Esophagus muscularis mucosa (tissue), 3 donors: ENCODE results near the gene TNPO1.

Experiments
- CTCF ChIP-seq, 3 experiments: fragments of 200-600 bp in 2 of 3; fragments of 450-650 bp in 1 of 3; sonication (generic) in 2 of 3; IDR thresholded peaks; one replicate each; pipeline ENCODE4 v1.5.1; 2017 to 2019; ENCODE audit warnings: antibody characterized with exemption in 3 of 3, mild to moderate bottlenecking in 2 of 3, moderate library complexity in 1 of 3
- POLR2A ChIP-seq: fragments of 450-650 bp; IDR thresholded peaks from one replicate; pipeline ENCODE4 v1.6.1; 2017; ENCODE audit warnings: antibody characterized with exemption, moderate library complexity, mild to moderate bottlenecking, low read depth

DNA sequence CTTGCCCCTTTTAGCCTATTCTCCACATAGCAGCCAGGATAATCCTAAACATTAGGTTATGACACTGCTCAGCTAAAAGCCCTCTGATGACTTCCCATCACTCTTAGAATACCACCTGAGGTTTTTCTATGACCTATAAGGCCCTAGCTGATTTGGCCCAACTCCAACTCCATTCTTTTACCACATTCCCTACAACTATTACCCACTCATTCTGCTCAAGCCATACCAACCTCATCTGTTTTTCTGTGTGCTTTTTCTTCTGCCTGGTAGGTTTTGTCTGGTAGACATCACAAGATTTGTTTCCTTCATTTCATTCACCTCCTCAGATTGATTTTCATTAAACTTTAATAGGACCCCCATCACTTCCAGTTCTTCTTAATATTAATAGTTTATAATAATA, 126.8 kb downstream of the TNPO1 start:
- no peak for TF ChIP-seq POLR2A
- no peak for TF ChIP-seq CTCF (IDR thresholded peaks at IDR 0.05)
